Loucy (cell line): ENCODE measurements around the gene BCL2L1.

Experiments
- H2AFZ ChIP-seq: fragments of 200-600 bp; sonication (generic); 2 replicates; pipeline ENCODE4 v1.6.0; 2016; ENCODE audit warnings: antibody characterized with exemption, mild to moderate bottlenecking, low read length, moderate library complexity
- H3F3A ChIP-seq: fragments of 200-600 bp; 2 replicates; pipeline ENCODE4 v1.6.0; 2016; ENCODE audit warnings: antibody characterized with exemption, low read depth, mild to moderate bottlenecking
- H3K27me3 ChIP-seq: fragments of 200-600 bp; sonication (generic); 2 replicates; pipeline ENCODE4 v1.6.1; 2014; ENCODE audit warnings: low read length, mild to moderate bottlenecking; ENCODE audit not compliant: insufficient read depth, poor library complexity, severe bottlenecking
- H3K36me3 ChIP-seq: fragments of 200-600 bp; sonication (generic); 2 replicates; pipeline ENCODE4 v1.6.1; 2016; ENCODE audit warnings: low read length; ENCODE audit not compliant: insufficient read depth
- H3K4me1 ChIP-seq: fragments of 200-600 bp; sonication (generic); 2 replicates; pipeline ENCODE4 v1.5.1; 2014; ENCODE audit warnings: low read length, mild to moderate bottlenecking; ENCODE audit not compliant: insufficient read depth, poor library complexity, severe bottlenecking
- H3K4me2 ChIP-seq: fragments of 200-600 bp; sonication (generic); 2 replicates; pipeline ENCODE4 v1.6.0; 2014; ENCODE audit warnings: antibody characterized with exemption, low read length, low read depth, mild to moderate bottlenecking; ENCODE audit not compliant: poor library complexity, severe bottlenecking
- H3K4me3 ChIP-seq: fragments of 200-600 bp; sonication (generic); 2 replicates; pipeline ENCODE4 v1.5.1; 2014; ENCODE audit warnings: low read length, mild to moderate bottlenecking, mixed read lengths; ENCODE audit not compliant: poor library complexity, severe bottlenecking
- H3K79me2 ChIP-seq: fragments of 200-600 bp; sonication (generic); 2 replicates; pipeline ENCODE4 v1.6.1; 2014; ENCODE audit warnings: low read length; ENCODE audit not compliant: insufficient read depth
- H3K9ac ChIP-seq: fragments of 200-600 bp; sonication (generic); 2 replicates; pipeline ENCODE4 v1.6.0; 2014; ENCODE audit warnings: mild to moderate bottlenecking, low read depth, low read length, moderate library complexity; ENCODE audit not compliant: poor library complexity, severe bottlenecking
- H3K9me2 ChIP-seq: fragments of 200-600 bp; sonication (generic); replicated peaks from 2 replicates; pipeline ENCODE4 v1.6.1; 2016; ENCODE audit warnings: low read depth, low read length, mixed read lengths
- H3K9me3 ChIP-seq: fragments of 200-600 bp; sonication (generic); 2 replicates; pipeline ENCODE4 v1.6.1; 2014; ENCODE audit warnings: mild to moderate bottlenecking, antibody characterized with exemption, low read length, low read depth; ENCODE audit not compliant: insufficient read depth
- H4K20me1 ChIP-seq: fragments of 200-600 bp; sonication (generic); 2 replicates; pipeline ENCODE4 v1.6.0; 2014; ENCODE audit warnings: antibody characterized with exemption, low read length, mild to moderate bottlenecking; ENCODE audit not compliant: insufficient read depth, poor library complexity, severe bottlenecking
- CTCF ChIP-seq: fragments of 200-600 bp; sonication (generic); conservative IDR thresholded peaks from 2 replicates; pipeline ENCODE4 v1.5.1; 2014; ENCODE audit warnings: mild to moderate bottlenecking, antibody characterized with exemption, low read length
- EZH2phosphoT487 ChIP-seq: fragments of 200-600 bp; IDR thresholded peaks from 2 replicates; pipeline ENCODE4 v1.6.1; 2018; ENCODE audit warnings: antibody characterized with exemption, mild to moderate bottlenecking, moderate library complexity, borderline replicate concordance

Gene BCL2L1

DNA sequence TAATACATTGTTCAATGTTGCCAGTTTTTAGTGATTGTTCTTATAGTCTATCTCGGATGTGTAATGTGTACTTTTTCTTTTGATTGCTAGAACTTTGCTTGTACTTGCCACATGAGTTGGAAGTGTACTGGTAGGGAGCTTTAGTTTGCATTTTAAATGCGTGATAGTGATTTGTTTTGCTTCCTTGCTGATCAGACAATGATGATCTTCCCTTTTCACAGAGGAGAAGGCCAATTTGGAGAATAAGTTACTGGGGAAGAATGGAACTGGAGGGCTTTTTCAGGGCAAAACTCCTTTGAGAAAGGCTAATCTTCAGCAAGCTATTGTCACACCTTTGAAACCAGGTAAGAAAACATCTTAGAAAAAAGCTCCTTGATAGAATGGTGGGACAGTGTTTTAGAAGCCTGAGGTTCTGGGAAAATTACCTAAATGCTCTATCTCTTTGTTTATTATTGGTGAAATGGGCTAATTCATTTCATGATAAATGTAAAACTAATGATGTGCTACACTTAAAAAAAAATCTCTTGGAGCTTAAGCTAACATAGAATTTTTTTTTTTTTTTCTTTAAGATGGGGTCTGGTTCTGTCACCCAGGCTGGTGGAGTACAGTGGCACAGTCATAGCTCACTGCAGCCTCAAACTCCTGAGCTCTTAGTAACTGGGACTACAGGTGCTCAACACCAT lies 37.3 kb upstream of the BCL2L1 start:
- Histone ChIP-seq H3K4me2 (no peak overlapping the region), H3K27me3 (no peaks in the 10 kb centered on the region), H4K20me1 (peaks cover 38% of the 10 kb centered on the region), H3K9me3 (no peaks in the 10 kb centered on the region), H3K36me3 (peaks cover 81% of the 10 kb centered on the region), H3K4me3 (no peak overlapping the region), H3K79me2 (peaks cover 95% of the 10 kb centered on the region), H3K9me2 (no peaks in the 10 kb centered on the region), H3F3A (no peaks in the 10 kb centered on the region), H3K9ac (no peak overlapping the region), H3K4me1 (no peaks in the 10 kb centered on the region), H2AFZ (no peak overlapping the region)
- TF ChIP-seq CTCF (no peak), EZH2phosphoT487 (no peak)

DNA sequence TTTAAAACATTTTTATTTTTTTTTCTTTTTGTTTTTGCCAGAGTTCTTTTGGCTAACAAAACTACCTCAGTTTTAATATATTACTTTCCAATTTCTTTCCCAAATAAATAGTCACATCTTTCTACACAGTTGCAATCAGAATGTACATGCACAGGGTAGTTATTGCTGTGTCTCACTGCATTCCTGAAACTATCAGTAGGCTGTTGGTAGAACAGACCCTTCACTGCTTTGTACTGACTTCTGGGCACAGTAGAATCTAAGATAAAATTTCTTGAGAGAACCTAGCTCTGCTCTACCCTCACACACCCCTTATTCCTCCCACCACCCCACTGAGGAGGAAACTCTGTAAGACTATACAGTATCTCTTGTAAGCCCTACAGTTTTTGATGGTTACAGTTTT lies 36.3 kb upstream of the BCL2L1 start:
- Histone ChIP-seq H3K4me3 (no peak overlapping the region), H3K9me3 (no peaks in the 10 kb centered on the region), H4K20me1 (peaks cover 39% of the 10 kb centered on the region), H3K79me2 (peaks cover 95% of the 10 kb centered on the region), H3F3A (no peaks in the 10 kb centered on the region), H3K9ac (no peak overlapping the region), H2AFZ (no peak overlapping the region), H3K4me1 (peaks cover 4% of the 10 kb centered on the region), H3K27me3 (no peaks in the 10 kb centered on the region), H3K4me2 (no peak overlapping the region), H3K9me2 (no peaks in the 10 kb centered on the region), H3K36me3 (peaks cover 77% of the 10 kb centered on the region)
- no peak for TF ChIP-seq EZH2phosphoT487
- TF ChIP-seq CTCF = no peak

DNA sequence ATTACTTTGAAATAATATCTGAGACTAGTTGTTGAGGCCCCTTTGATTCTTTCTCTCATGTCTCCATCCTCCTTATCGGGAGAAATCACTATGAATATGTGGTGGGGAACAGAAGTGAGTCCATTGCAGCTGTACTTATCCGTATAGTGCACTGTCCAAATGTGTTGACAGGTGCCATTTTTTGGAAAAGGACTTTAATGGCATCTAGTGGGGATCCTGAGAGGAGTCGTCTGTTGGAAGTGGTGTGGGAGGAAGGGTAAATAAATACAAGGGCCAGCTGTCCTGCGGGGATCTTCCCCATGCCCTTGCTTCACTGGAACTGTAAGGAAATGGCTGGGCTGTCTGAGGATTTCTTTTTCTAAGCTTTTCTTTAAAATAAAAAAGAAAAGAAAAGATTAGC lies 35.9 kb upstream of the BCL2L1 start:
- peaks cover 98% of the 10 kb centered on the region for H3K79me2 ChIP-seq

More for the DNA sequence above, 35.9 kb upstream of the BCL2L1 start:
- Histone ChIP-seq H3F3A (no peaks in the 10 kb centered on the region), H3K4me3 (no peak overlapping the region), H3K9ac (no peak overlapping the region), H3K9me3 (no peaks in the 10 kb centered on the region), H3K4me2 (no peak overlapping the region), H3K27me3 (no peaks in the 10 kb centered on the region), H3K36me3 (peaks cover 75% of the 10 kb centered on the region), H3K4me1 (peaks cover 4% of the 10 kb centered on the region), H4K20me1 (peaks cover 39% of the 10 kb centered on the region), H2AFZ (no peak overlapping the region), H3K9me2 (no peaks in the 10 kb centered on the region)
- no peak for TF ChIP-seq CTCF
- no peak for TF ChIP-seq EZH2phosphoT487
